ENCODE measurements around the gene ERF. TPM values are rescaled to one million over a fixed set of nuclear protein-coding genes. Genes with fewer than 3 reads are reported as not detected.

ERF gene
- total and polyA plus RNA-seq, 2 experiments from 2014 or later: 24.4 to 47.1 TPM

GRCh38 chr19:42230571-42230970 lies 24.4 kb downstream of the ERF start:
- H2AFZ ChIP-seq: no peak overlapping the region
- peaks cover 15% of the 10 kb centered on the region for H4K20me1 ChIP-seq (ENCODE audit: insufficient read depth, poor library complexity, severe bottlenecking)
- H3K79me2 ChIP-seq: peaks cover 13% of the 10 kb centered on the region
- no peaks in the 10 kb centered on the region for H3K9me2 ChIP-seq (replicated peaks; ENCODE audit: insufficient read depth)
- H3K27me3 ChIP-seq: no peaks in the 10 kb centered on the region
- 92% methylated on average over 4 of the region's 4 CpGs for WGBS (ENCODE audit: low lambda C conversion rate, missing lambda C conversion rate)
- no peak overlapping the region for H3K4me2 ChIP-seq
- peak overlapping the region; percentile 37 for H3K27ac ChIP-seq
- no peaks in the 10 kb centered on the region for H3K9me3 ChIP-seq (ENCODE audit: low read depth)
- no peaks in the 10 kb centered on the region for H3K36me3 ChIP-seq (replicated peaks; ENCODE audit: insufficient read depth, low read depth)
- DNase-seq (ENCODE audit: low spot score): no peak
- no peak overlapping the region for H3K4me3 ChIP-seq
- H3K4me1 ChIP-seq (ENCODE audit: insufficient read depth): no peaks in the 10 kb centered on the region
- no peak for TF ChIP-seq CTCF (IDR thresholded peaks at IDR 0.05; ENCODE audit: poor library complexity)
- no peak for TF ChIP-seq EZH2 (IDR thresholded peaks at IDR 0.05; ENCODE audit: borderline replicate concordance)
- TF ChIP-seq EZH2phosphoT487 (IDR thresholded peaks at IDR 0.05; ENCODE audit: low read depth, severe bottlenecking, unreplicated experiment): no peak

- no peak for DNase-seq (ENCODE audit: low spot score)
- no peaks in the 10 kb centered on the region for H3K9me2 ChIP-seq (replicated peaks; ENCODE audit: insufficient read depth)
- WGBS (ENCODE audit: low lambda C conversion rate, missing lambda C conversion rate): 74% methylated on average over 7 of the region's 8 CpGs
- peaks cover 13% of the 10 kb centered on the region for H3K79me2 ChIP-seq
- no peaks in the 10 kb centered on the region for H3K27me3 ChIP-seq
- no peaks in the 10 kb centered on the region for H3K4me1 ChIP-seq (ENCODE audit: insufficient read depth)
- no peaks in the 10 kb centered on the region for H3K36me3 ChIP-seq (replicated peaks; ENCODE audit: insufficient read depth, low read depth)
- H2AFZ ChIP-seq: no peak overlapping the region
- TF ChIP-seq EZH2 (IDR thresholded peaks at IDR 0.05; ENCODE audit: borderline replicate concordance) (no peak), CTCF (IDR thresholded peaks at IDR 0.05; ENCODE audit: poor library complexity) (no peak), EZH2phosphoT487 (IDR thresholded peaks at IDR 0.05; ENCODE audit: low read depth, severe bottlenecking, unreplicated experiment) (no peak)
- no peak overlapping the region for H3K4me2 ChIP-seq
- peak overlapping the region; percentile 37 for H3K27ac ChIP-seq
- no peaks in the 10 kb centered on the region for H3K9me3 ChIP-seq (ENCODE audit: low read depth)
- H3K4me3 ChIP-seq: no peak overlapping the region
- H4K20me1 ChIP-seq (ENCODE audit: insufficient read depth, poor library complexity, severe bottlenecking): peaks cover 15% of the 10 kb centered on the region
Observed at GRCh38 chr19:42229855-42230351, 25.0 kb downstream of the ERF start.

- WGBS (ENCODE audit: low lambda C conversion rate, missing lambda C conversion rate): 74% methylated on average over 4 of the region's 4 CpGs
- no peaks in the 10 kb centered on the region for H3K36me3 ChIP-seq (replicated peaks; ENCODE audit: insufficient read depth, low read depth)
- TF ChIP-seq CTCF (IDR thresholded peaks at IDR 0.05; ENCODE audit: poor library complexity) (no peak), EZH2phosphoT487 (IDR thresholded peaks at IDR 0.05; ENCODE audit: low read depth, severe bottlenecking, unreplicated experiment) (no peak), EZH2 (IDR thresholded peaks at IDR 0.05; ENCODE audit: borderline replicate concordance) (no peak)
- peaks cover 13% of the 10 kb centered on the region for H3K79me2 ChIP-seq
- DNase-seq (ENCODE audit: low spot score): no peak
- no peaks in the 10 kb centered on the region for H3K27me3 ChIP-seq
- H3K4me1 ChIP-seq (ENCODE audit: insufficient read depth): no peaks in the 10 kb centered on the region
- H3K4me3 ChIP-seq: no peak overlapping the region
- H2AFZ ChIP-seq: no peak overlapping the region
- no peaks in the 10 kb centered on the region for H3K9me3 ChIP-seq (ENCODE audit: low read depth)
- H3K9me2 ChIP-seq (replicated peaks; ENCODE audit: insufficient read depth): no peaks in the 10 kb centered on the region
- no peak overlapping the region for H3K4me2 ChIP-seq
- peak overlapping the region; percentile 37 for H3K27ac ChIP-seq
- peaks cover 15% of the 10 kb centered on the region for H4K20me1 ChIP-seq (ENCODE audit: insufficient read depth, poor library complexity, severe bottlenecking)
Observed at GRCh38 chr19:42229301-42229854, 25.6 kb downstream of the ERF start.
